ENCODE data around the gene NOL3. TPM values are rescaled to one million over a fixed set of nuclear protein-coding genes. Genes with fewer than 3 reads are reported as not detected.

NOL3 gene
- total and polyA plus RNA-seq, 9 of the 15 experiments (the other 6 are each of a cell fraction or from before 2014, with no cell fraction given): 0.45 to 14.0 (median 5.4) TPM

DNA sequence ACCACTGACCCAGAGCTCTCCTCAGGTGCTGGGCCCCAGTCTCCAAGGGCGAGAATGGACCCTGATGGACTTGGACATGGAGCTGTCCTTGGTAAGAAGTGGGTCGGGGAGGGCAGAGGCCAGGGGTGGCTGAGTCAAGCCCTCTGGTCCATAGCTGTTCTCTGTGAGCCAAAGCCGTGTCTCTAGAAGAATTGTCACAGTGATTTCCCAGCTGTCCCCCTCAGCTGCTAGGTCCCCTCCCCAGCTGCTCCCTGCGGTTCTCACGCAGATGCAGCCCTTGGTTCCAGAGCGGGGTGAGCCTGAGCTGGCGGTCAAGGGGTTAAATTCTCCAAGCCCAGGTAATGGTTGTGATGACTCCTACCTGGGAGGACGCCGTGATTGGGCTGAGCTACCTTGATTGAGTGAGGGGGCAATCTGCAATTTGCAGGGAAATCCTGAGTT is 1.3 kb upstream of the NOL3 start (continued):
- TF ChIP-seq, protein P1, sequence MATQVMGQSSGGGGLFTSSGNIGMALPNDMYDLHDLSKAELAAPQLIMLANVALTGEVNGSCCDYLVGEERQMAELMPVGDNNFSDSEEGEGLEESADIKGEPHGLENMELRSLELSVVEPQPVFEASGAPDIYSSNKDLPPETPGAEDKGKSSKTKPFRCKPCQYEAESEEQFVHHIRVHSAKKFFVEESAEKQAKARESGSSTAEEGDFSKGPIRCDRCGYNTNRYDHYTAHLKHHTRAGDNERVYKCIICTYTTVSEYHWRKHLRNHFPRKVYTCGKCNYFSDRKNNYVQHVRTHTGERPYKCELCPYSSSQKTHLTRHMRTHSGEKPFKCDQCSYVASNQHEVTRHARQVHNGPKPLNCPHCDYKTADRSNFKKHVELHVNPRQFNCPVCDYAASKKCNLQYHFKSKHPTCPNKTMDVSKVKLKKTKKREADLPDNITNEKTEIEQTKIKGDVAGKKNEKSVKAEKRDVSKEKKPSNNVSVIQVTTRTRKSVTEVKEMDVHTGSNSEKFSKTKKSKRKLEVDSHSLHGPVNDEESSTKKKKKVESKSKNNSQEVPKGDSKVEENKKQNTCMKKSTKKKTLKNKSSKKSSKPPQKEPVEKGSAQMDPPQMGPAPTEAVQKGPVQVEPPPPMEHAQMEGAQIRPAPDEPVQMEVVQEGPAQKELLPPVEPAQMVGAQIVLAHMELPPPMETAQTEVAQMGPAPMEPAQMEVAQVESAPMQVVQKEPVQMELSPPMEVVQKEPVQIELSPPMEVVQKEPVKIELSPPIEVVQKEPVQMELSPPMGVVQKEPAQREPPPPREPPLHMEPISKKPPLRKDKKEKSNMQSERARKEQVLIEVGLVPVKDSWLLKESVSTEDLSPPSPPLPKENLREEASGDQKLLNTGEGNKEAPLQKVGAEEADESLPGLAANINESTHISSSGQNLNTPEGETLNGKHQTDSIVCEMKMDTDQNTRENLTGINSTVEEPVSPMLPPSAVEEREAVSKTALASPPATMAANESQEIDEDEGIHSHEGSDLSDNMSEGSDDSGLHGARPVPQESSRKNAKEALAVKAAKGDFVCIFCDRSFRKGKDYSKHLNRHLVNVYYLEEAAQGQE (IDR thresholded peaks at IDR 0.05; ENCODE audit: borderline replicate concordance): peak; percentile 58
- TF ChIP-seq, protein P1 (CRISPR knock-in tag; IDR thresholded peaks at IDR 0.05; ENCODE audit: low read depth): no peak
- TF ChIP-seq JUN (IDR thresholded peaks at IDR 0.05; ENCODE audit: borderline replicate concordance, low read depth, low read length) (no peak), JUN (CRISPR knock-in tag; IDR thresholded peaks at IDR 0.05; ENCODE audit: borderline replicate concordance) (0 out of 2 replicates have a peak, but pooled peaks have one; percentile 33)
- TF ChIP-seq, protein P2, sequence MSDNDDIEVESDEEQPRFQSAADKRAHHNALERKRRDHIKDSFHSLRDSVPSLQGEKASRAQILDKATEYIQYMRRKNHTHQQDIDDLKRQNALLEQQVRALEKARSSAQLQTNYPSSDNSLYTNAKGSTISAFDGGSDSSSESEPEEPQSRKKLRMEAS (CRISPR knock-in tag; IDR thresholded peaks at IDR 0.05): 0 out of 2 replicates have a peak, but pooled peaks have one; percentile 42
